LHCN-M2 (cell line): ENCODE data around the gene IL36A. TPM values are rescaled to one million over a fixed set of nuclear protein-coding genes. Genes with fewer than 3 reads are reported as not detected.

ENCODE experiments used
- DNase-seq: peaks from one replicate; pipeline ENCODE4 v3.0.0-alpha.2; 2012; ENCODE audit warnings: low read depth
- total RNA-seq: library from RNA; depleted of rRNA; stranded (reverse); fragments of >200 nt; gene quantifications from 2 replicates; pipeline ENCODE4 v1.2.3, GENCODE V29; 2014

IL36A gene
- total RNA-seq, 1 experiment from 2014 or later, result not detected

DNA sequence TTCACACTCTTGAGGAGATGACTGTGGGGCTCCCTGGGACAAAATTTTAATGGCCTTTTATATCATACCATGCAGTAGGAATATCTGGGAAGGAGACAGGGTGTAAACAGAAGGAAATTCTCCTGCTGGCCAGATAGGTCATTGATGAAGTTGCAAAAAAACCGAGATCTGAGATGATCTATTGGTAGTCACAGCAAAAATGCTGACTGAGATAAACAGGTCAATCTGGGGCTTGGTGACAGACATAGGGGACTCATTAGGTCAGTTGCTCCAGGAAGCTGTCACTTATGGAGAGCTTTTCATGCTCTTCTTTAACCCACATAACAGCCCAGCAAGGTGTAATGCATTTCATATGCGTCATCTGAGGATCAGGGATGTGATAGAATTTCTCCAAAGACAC lies 2.6 kb upstream of the IL36A start:
- DNase-seq, result no peak

DNA sequence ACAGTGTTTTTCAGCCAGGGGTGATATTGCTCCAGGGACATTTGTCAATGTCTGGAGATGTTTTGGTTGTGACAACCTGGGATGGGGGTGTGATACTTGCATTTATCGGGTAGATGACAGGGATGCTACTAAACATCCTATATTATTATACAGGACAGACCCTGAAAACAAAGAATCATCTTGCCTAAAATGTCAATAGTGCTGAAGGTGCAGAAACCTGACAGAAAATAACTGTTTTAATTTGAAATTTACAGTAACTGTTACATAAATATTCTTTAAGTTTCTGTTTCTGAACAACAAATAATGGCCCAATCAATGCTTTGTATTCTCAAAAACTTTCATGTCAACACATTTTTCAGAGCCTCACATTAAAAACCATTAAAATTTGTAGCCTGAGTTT lies 2.0 kb downstream of the IL36A start:
- DNase-seq, result no peak

DNA sequence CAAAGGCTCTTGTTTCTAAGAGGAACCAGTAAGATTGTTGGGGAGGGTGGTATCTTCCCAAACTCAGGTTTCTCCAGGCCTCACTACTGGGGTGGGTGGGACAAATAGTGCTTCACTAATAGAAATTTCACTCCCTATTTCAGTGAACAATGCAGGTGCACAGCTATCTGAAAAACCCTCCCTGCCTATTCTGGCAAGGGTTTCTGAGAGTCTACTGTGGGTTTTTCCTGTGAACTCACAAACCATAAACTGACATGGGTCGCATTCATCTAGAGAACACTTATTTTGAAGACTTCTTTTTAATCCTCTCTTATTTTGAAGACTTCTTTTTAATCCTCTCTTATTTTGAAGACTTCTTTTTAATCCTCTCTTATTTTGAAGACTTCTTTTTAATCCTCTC lies 4.4 kb downstream of the IL36A start:
- no peak for DNase-seq

DNA sequence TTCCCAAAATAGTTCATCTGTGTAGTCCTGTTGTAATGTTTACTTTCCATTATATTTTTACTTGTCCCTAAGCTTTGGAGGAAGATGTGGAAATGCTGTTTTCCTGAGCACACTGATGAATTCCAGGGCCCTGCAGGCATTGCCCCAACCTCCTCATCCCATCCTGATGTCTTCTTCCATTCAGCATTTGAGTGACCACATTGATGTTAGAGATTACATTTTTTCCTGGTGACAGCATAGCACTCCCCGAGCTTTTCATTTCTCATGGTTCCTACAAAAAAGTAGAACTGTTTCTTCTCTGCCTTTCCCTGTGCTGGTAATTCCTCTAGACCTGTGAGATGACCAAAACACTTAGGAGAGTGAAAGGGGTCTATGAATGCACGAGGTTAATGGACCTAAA lies 4.8 kb downstream of the IL36A start:
- no peak for DNase-seq

DNA sequence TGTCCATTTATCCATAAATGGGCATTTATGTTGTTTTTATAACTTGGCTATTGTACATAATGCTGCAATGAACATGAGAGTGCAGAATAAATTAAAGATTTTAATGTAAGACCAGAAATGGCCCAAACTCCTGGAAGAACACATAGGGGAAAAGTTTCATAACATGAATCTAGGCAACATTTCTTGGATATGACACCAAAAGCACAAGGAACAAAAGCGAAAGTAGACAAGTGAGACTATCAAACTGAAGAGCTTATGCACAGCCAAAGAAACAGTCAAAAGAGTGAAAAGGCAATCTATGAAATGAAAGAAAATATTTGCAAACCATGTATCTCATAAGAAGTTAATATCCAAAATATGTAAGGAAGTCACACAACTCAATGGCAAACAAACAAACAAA lies 5.8 kb downstream of the IL36A start:
- no peak for DNase-seq

DNA sequence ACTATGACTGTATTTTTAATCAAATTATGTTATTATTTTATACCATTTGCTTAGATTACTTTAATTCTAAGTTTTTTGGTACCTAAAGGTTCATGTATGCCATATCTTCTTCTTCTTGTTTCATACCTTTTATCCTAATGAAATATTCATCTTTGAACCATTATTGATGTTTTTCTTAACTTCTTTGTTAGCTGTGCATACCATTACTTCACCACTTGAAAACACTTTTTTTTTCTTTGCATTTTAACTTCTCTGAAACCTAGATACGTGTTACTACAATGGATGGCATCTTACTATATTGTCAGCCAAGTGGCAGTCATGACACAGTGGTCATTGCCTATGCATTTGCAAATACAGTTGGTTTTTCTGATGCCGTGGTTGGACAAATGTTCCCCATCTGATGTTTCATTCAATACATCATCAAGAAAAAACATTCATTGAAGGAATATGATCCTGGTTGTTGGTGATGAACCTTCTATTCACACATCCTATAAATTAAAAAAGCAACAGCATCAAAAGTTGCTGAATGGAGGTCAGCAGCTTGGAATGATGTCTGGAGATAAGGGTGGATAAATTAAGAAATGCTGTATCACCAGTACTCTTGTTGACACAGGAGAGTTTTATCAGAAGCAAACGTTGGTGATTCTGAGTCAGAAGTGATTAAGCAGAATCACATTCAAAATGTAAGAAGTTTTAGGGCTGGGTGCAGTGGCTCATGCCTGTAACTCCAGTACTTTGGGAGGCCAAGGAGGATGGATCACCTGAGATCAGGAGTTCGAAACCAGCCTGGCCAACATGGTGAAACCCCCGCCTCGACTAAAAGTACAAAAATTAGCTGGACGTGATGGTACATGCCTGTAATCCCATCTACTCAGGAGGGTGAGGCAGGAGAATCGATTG lies 7.4 kb downstream of the IL36A start:
- DNase-seq, result peak; percentile 8

DNA sequence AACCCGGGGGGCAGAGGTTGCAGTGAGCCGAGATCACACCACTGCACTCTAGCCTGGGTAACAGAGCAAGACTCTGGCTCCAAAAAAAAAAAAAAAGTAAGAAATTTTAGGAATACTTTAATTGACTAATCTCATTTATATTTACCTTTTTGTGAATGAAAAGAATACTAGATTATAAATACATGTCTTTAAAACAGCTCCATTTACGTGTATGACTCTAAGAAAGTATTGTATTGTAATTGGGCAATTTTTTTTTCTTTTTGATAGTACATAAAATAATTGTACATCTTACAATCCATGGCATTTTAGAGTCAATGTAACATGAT lies 8.0 kb downstream of the IL36A start:
- no peak for DNase-seq

DNA sequence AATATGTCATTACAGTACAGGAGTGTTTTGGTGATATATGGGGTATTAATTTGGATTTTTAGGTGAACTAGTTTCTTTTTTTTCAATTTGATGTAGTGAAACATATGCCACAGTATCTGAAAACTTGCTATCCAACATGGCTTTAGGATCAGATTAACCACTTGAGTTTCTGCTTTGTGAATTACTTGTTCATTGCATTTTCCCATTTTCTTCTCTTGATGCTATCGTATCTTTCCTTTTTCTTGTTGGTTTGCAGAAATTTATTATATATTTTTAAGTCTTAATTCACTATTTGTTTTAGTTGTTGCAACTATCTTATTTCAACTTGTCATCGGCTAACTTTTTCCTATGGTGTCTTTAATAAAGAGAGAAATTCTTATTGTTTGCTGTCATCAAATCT lies 8.8 kb downstream of the IL36A start:
- no peak for DNase-seq

DNA sequence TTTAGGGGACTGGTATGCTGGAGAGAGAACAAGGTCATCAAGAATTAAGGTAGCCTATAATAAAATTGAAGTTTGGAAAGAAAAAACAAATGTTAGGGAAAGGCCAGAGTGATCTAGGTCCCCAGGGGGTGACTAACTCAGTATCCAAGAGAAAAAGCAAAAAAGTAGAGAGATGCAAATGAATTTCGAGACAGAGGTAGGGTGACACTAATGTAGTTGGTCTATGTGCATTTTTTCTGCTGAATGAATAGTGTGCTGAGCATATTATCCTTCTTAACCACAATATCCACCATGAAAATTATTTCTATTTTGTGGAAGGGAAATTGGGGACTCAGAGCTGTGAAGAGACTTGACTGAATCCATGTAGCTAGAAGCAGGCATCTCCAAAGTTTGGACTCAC lies 9.8 kb downstream of the IL36A start:
- no peak for DNase-seq

DNA sequence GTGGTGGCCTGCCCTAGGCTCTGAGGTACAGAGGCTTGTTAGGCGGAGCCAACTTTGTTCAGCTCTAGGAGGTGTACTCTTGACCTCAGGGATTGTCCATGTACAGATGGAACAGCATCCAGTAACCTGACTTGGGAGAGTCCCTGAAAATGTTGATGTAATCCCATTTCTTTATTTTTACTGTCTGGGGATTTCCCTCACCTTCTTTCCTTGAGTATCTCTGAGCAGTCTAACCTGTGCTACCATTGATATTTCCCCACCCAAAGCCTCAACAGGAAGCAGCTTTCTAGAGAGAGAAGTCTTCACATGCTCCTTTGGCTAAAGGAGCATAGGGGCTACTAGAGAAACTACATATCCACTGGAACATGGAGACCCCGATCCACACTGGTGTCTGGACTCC lies 10.4 kb downstream of the IL36A start:
- DNase-seq, result no peak

DNA sequence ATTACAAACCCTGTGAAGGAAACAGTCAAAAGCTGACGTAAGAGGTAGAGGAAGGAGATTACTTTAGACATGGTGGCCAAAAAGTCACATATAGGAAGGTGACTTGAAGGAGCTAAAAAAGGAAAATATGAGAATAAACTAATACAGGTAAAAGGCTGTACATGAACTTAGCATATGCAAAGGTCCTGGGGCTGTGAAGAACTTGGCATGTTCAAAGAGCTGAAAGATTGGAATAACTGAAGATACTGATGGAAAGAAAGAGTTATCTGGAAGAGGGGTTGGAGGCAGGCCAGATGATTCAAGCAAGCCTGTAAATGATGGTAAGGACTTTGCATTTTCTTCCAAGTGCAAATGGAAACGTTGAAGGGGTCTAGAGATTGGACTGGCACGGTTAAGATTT lies 13.2 kb downstream of the IL36A start:
- DNase-seq, result no peak

DNA sequence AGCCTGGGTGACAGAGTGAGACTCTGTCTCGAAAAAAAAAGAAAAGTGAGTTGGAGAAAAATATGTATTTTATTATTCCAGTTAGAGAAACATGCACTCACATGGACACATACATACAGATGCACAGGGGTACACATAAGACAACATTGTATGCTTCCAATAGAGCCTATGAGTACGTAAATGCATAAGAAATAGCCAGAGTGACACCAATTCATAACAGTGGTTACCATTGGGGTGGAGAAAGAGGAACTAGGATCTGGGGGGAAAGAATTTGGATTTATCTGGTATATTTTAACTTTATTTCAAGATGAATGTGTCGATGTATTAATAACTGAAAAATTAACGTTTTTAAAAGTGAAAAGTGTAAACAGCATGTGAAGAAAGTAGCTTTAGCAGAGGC lies 16.1 kb downstream of the IL36A start:
- DNase-seq, result no peak

DNA sequence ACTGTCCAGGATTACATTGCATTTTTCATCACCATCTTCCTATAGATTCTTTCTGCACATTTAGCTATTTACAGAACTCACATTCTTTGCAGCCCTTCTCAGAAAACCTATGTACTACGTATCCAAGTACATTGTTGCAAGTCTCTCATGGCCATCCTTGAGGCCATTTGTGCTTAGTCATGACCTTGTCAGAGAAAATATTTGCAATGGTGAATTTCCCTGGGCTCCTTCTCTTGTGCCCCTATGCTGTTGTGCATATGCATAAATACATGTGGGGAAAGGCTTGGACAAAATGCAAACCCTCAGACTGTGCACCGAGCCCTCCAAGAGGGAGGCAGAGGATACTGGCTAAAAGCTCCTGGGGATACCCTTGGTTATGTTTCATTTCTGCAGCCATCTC lies 19.5 kb downstream of the IL36A start:
- no peak for DNase-seq

DNA sequence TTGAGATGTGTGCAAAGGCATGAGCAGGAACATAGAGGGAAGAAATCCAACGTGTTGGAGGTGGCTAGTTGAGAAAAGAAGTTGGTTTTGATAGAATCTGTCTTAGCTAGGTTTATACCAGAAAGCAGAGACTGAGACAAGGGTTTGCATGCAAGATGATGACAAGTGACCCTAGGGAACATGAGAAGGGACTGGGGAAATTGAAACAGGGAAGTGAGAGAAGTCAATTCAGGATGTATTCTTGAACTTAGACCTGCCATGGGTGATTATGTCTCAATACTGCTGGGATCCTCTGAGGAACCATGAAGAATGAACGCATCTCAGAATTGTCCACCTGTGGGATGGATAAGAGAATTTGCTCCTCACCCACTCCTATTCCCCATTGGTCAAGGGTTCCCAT lies 20.5 kb downstream of the IL36A start:
- DNase-seq, result no peak

DNA sequence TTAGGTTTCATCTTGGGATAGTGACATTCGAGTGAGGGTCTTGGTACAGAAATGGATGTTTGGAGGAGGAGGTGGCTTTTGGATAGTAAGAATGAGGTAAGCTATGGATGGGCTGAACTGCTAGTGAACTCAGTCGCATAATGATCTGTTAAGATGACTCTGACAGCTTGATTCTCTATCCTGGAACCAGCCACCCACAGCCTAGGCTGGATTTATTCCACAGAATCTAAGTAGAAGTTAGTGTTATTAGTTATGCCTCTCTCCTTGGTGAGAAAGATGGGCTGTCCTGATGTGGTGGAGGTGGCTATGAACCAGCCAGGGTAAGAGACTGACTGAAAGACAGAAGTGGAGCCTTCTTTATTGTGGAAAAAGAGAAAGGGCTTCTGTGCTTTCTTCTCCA lies 22.4 kb downstream of the IL36A start:
- no peak for DNase-seq

DNA sequence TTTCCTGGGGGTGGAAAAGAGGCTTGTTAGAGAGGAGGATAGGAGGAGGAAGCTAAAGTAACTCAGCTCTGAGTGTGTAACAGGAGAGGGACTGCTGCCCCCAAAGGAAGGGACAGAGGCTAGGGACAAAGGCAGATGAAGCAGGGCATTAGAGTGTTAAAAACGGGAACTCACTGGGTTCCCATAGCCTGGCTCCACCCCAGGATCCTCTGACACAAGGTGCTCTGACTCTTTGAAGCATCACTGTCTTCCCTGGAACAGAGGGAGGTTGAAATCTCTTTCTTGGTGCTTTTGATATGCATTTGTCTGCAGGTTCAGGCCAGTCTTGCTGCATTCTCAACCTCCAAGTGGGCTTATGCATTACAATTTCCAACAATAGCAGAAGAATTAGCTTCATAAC lies 22.9 kb downstream of the IL36A start:
- no peak for DNase-seq

DNA sequence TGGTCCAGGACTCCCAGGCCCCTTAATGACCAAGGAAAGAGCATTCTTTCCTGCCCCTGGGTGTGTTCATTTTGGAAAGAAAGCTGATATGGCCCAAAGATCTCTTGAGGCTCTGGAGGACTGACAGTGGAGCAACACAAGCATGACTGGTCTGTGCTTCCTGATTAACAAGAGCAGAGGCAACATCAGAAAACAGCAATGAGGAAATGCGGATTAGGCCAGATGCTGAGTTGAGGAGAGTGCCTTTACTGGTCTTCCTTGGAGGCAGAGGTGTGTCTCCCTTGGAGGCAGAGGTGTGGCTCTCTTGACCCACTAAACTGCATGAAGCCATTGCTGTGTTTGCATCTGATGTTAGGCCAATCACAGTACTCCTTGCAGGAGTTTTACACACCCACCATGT lies 27.5 kb downstream of the IL36A start:
- DNase-seq, result no peak

DNA sequence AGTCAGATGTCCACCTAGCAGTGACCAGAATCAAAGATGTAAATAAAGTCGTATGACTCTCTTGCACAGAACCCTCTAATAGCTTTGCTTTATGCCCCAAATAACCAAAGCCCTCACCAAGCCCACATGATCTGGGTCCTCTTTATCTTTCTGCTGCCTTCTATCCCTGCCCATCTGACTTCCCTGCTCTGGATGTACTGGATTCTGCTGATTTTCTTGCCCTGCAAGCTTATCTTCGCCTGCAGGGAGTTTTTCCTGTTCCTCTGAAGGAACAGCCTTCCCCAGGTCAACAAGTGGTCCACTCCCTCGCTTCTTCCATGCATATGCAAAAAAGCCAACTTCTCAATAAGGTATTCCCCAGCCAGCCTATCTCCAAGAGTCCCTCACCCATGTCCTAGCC lies 28.8 kb downstream of the IL36A start:
- DNase-seq, result no peak

DNA sequence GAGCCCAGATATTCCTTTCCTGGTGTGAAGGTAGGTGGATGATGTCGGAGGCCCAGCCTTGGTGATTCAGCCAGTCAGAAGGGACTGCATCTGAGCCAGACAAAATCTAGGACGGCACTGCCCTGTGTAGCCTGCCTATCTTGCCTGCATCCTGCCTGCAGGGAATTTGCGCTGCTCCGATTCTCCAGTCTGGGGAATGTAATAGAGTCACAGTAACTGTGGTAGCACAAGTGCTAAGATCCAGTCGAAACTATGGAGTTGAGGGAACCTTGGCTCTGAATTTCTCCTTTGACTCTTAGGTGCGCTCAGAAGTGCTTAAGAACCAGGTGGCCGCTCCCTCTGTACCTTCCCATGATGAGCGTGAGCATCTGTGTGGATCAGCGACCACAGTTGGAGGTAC lies 31.5 kb downstream of the IL36A start:
- DNase-seq, result no peak

DNA sequence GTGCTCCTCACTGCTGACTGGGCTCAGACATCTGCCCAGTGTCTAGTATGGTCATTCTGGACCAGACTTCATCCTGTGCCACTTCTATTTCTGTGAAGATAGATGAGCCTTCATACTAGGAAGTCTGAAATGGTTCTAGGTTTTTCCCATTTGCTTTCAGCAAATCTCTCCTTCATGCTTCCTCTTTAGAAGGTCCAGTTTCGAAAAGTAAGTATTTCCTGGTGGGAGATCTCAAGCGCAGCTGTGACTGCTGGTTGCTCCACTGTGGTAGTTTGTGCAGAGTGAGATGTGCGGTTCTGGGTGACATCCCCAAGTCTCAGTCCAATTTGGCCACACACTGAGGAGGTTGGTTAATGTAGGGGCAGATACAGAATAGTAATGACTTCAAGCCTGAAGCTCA lies 33.0 kb downstream of the IL36A start:
- DNase-seq, result no peak

DNA sequence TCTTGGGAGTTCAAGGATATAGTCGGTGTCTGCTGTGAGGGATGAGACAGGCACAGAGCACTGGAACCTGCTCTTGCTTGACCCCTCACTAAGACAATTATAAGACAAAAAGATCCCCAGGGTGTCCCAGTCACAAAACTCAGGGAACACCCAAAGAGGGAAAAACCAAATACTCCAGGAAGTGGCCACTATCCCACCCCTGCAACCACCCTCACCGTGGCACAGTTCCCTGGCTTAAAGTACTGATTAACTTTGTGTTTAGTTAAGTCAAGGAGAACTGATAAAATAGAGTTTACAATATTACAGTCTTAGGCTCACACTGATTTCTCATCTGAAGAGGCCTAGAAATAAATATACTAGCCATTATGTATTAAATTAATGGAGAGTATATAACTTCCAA lies 33.9 kb downstream of the IL36A start:
- DNase-seq, result no peak

DNA sequence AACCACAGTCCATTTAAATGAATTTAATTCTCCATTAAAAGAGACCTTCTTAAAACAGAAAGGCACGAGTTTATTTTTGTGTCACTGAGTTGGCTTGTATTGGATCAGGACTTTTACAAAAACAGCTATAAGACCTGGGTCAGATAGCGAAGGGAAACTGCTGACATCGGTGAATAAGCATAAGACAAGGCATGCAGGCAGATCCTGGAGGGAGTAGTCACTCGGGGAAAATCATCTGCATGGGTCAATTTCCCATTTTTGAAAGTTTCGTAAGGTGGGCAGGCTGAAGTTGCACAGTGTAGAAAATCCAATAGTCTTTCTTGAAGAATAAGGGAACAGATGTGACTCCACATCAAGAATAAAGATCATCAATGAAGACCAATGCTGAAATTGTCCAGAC lies 34.5 kb downstream of the IL36A start:
- DNase-seq, result no peak

DNA sequence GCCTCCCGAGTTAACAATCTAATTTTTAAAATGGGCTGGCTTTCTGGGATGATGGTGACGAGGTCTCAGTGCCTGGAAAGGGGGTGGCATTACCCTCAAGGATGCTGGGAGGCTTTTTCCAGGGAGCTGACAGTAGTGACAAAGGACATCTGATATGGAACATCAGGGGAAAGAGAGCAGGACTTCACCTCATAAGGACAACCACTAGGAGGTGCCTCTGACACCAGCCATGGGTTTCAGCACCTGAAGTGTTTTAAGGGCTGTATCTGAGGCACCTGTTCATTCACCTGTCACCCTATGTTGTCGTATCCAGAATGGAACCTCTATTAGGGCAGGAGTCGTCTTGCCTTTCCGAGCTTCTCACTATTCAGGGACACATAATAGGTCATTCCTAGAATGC lies 36.6 kb downstream of the IL36A start:
- no peak for DNase-seq

DNA sequence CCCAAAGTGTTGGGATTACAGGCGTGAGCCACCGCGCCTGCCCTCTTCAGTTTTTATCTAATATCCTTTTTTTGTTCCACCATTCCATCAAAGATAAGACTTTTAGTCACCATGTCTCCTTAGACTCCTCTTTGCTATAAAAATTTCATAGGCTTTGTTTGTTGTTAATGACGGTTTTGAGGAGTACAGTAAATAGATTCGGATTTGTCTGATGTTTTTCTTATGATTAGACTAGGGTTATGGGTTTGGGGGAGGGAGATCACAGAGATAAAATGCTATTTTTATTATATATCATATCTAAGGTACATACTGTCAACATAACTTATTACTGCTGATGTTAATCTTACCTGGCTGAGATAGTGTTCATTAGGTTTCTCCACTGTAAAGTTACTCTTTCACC lies 41.2 kb downstream of the IL36A start:
- no peak for DNase-seq
